ENCODE data around the gene GJA3. TPM values are rescaled to one million over a fixed set of nuclear protein-coding genes. Genes with fewer than 3 reads are reported as not detected.
A peak's percentile ranks its signal among the peaks of the same experiment; 100 is the strongest.

GJA3 gene
- total RNA-seq, 1 experiment from 2014 or later: 0.40 TPM

- no peak for DNase-seq (ENCODE audit: low read depth)
Observed at GRCh38 chr13:20128459-20128931, 32.4 kb downstream of the GJA3 start.

GRCh38 chr13:20127562-20128458, 33.0 kb downstream of the GJA3 start:
- peak; percentile 44 for DNase-seq (ENCODE audit: low read depth)

GRCh38 chr13:20127262-20127561, 33.6 kb downstream of the GJA3 start:
- no peak for DNase-seq (ENCODE audit: low read depth)

GRCh38 chr13:20126541-20127261, 34.2 kb downstream of the GJA3 start:
- no peak for DNase-seq (ENCODE audit: low read depth)

GRCh38 chr13:20125783-20126165, 35.1 kb downstream of the GJA3 start:
- DNase-seq (ENCODE audit: low read depth): no peak

GRCh38 chr13:20125129-20125782, 35.6 kb downstream of the GJA3 start:
- DNase-seq (ENCODE audit: low read depth): peak; percentile 75

- no peak for DNase-seq (ENCODE audit: low read depth)
Observed at GRCh38 chr13:20124303-20124702, 36.5 kb downstream of the GJA3 start.

- no peak for DNase-seq (ENCODE audit: low read depth)
Observed at GRCh38 chr13:20121159-20121525, 39.7 kb downstream of the GJA3 start.

GRCh38 chr13:20119960-20120359, 40.9 kb downstream of the GJA3 start:
- no peak for DNase-seq (ENCODE audit: low read depth)

- DNase-seq (ENCODE audit: low read depth): peak; percentile 22
Observed at GRCh38 chr13:20118268-20119140, 42.3 kb downstream of the GJA3 start.

GRCh38 chr13:20116213-20116612, 44.6 kb downstream of the GJA3 start:
- DNase-seq (ENCODE audit: low read depth): no peak

- DNase-seq (ENCODE audit: low read depth): no peak
Observed at GRCh38 chr13:20114066-20114610, 46.7 kb downstream of the GJA3 start.

GRCh38 chr13:20109037-20109436, 51.8 kb downstream of the GJA3 start:
- no peak for DNase-seq (ENCODE audit: low read depth)

GRCh38 chr13:20106742-20107141, 54.1 kb downstream of the GJA3 start:
- DNase-seq (ENCODE audit: low read depth): no peak

- DNase-seq (ENCODE audit: low read depth): no peak
Observed at GRCh38 chr13:20105161-20105689, 55.6 kb downstream of the GJA3 start.

- DNase-seq (ENCODE audit: low read depth): no peak
Observed at GRCh38 chr13:20102525-20103180, 58.2 kb downstream of the GJA3 start.

- no peak for DNase-seq (ENCODE audit: low read depth)
Observed at GRCh38 chr13:20101467-20102316, 59.2 kb downstream of the GJA3 start.

GRCh38 chr13:20099319-20099718, 61.5 kb downstream of the GJA3 start:
- no peak for DNase-seq (ENCODE audit: low read depth)

GRCh38 chr13:20093951-20094350, 66.9 kb downstream of the GJA3 start:
- no peak for DNase-seq (ENCODE audit: low read depth)
